GM12878 (cell line): ENCODE data around the gene FAAP100. TPM values are rescaled to one million over a fixed set of nuclear protein-coding genes. Genes with fewer than 3 reads are reported as not detected.
A peak's percentile ranks its signal among the peaks of the same experiment; 100 is the strongest.

ENCODE experiments used
- BCLAF1 ChIP-seq: fragments of 450-650 bp; IDR thresholded peaks from 2 replicates; pipeline ENCODE4 v1.6.1; 2017; ENCODE audit warnings: antibody characterized with exemption, mild to moderate bottlenecking, moderate library complexity
- BMI1 ChIP-seq: fragments of 450-650 bp; IDR thresholded peaks from 2 replicates; pipeline ENCODE4 v1.6.1; 2016; ENCODE audit warnings: mild to moderate bottlenecking, moderate library complexity, borderline replicate concordance
- CHD2 ChIP-seq: IDR thresholded peaks from 2 replicates; pipeline ENCODE4 v1.6.1; 2011; ENCODE audit warnings: low read depth, low read length, improper control_type of control experiment, borderline replicate concordance
- HDAC6 ChIP-seq: fragments of 200-600 bp; sonication (generic); IDR thresholded peaks from one replicate; pipeline ENCODE4 v1.8.0; 2017; ENCODE audit warnings: antibody characterized with exemption; ENCODE audit not compliant: unreplicated experiment
- HDGF ChIP-seq: fragments of 450-650 bp; IDR thresholded peaks from 2 replicates; pipeline ENCODE4 v1.6.1; 2016; ENCODE audit warnings: antibody characterized with exemption
- IKZF2 ChIP-seq, 2 experiments: fragments of 450-650 bp; IDR thresholded peaks; 2 replicates each; pipeline ENCODE4 v1.6.1; 2017; ENCODE audit warnings: mild to moderate bottlenecking in 2 of 2, moderate library complexity in 2 of 2
- IRF3 ChIP-seq: fragments of 450-650 bp; IDR thresholded peaks from 2 replicates; pipeline ENCODE4 v1.6.1; 2014; ENCODE audit warnings: mild to moderate bottlenecking
- IRF4 ChIP-seq: IDR thresholded peaks from 2 replicates; pipeline ENCODE4 v1.6.1; 2011; ENCODE audit warnings: low read depth, low read length
- MEF2A ChIP-seq: IDR thresholded peaks from 2 replicates; pipeline ENCODE4 v1.6.1; 2011; ENCODE audit warnings: low read depth, mild to moderate bottlenecking, low read length, moderate library complexity; ENCODE audit not compliant: insufficient read depth
- MXI1 ChIP-seq: fragments of 150-350 bp; IDR thresholded peaks from 2 replicates; pipeline ENCODE4 v1.6.1; 2011; ENCODE audit warnings: low read depth, mild to moderate bottlenecking, inconsistent platforms, low read length, improper control_type of control experiment
- NFXL1 ChIP-seq: fragments of 450-650 bp; IDR thresholded peaks from 2 replicates; pipeline ENCODE4 v1.6.1; 2017; ENCODE audit warnings: antibody characterized with exemption, mild to moderate bottlenecking, borderline replicate concordance
- NR2F1 ChIP-seq: fragments of 450-650 bp; conservative IDR thresholded peaks from 2 replicates; pipeline ENCODE4 v1.6.1; 2017; ENCODE audit warnings: mild to moderate bottlenecking
- POLR2AphosphoS5 ChIP-seq: IDR thresholded peaks from 2 replicates; pipeline ENCODE4 v1.6.1; 2011; ENCODE audit warnings: mild to moderate bottlenecking, low read length, inconsistent platforms
- POU2F2 ChIP-seq: IDR thresholded peaks from 3 replicates; pipeline ENCODE4 v1.6.1; 2011; ENCODE audit warnings: low read depth, mild to moderate bottlenecking, low read length, borderline replicate concordance
- YBX1 ChIP-seq: fragments of 450-650 bp; IDR thresholded peaks from 2 replicates; pipeline ENCODE4 v1.6.1; 2016; ENCODE audit warnings: antibody characterized with exemption
- ZBED1 ChIP-seq: IDR thresholded peaks from 2 replicates; pipeline ENCODE4 v1.6.1; 2016; ENCODE audit warnings: borderline replicate concordance
- polyA plus RNA-seq, 11 experiments: library from polyadenylated mRNA; depleted of rRNA in 4 of 11; unstranded in 6 of 11; stranded (reverse) in 5 of 11; fragments of >200 nt; fragmentation: Nextera tagmentation in 4 of 11; fragmentation: Illumina TruSeq in 1 of 11; extraction: Ambion mirVana in 4 of 11; extraction: Trizol in 1 of 11; gene quantifications; 1 replicate in 1 of 11; 2 replicates in 10 of 11; pipeline versions ENCODE4 v1.2.1 to v1.2.3, GENCODE V29; 2011 to 2016; ENCODE audit warnings: inconsistent platforms in 2 of 11, missing spikeins in 2 of 11, low read depth in 1 of 11
- total RNA-seq, 4 experiments: library from RNA; depleted of rRNA in 3 of 4; stranded (reverse); fragments of >200 nt in 3 of 4; fragmentation: Illumina TruSeq in 1 of 4; extraction: Trizol in 1 of 4; gene quantifications; 2 replicates each; pipeline versions ENCODE4 v1.2.1 to v1.2.3, GENCODE V29; 2013 to 2021
- TF ChIP-seq, protein P1 (sequence below): IDR thresholded peaks from 2 replicates; pipeline ENCODE4 v1.6.1; 2012; ENCODE audit warnings: mild to moderate bottlenecking, low read depth, low read length

FAAP100 gene
- total and polyA plus RNA-seq, 10 of the 15 experiments (the other 5 are each of a cell fraction or from before 2014, with no cell fraction given), result 0.11 to 46.2 (median 17.1) TPM

- no peak for TF ChIP-seq IRF3
- peak; percentile 3 for TF ChIP-seq HDAC6
- TF ChIP-seq IKZF2 (IDR thresholded peaks at IDR 0.05), result no peak
- TF ChIP-seq BCLAF1, result no peak
- TF ChIP-seq CHD2, result 0 out of 2 replicates have a peak, but pooled peaks have one; percentile 23
- TF ChIP-seq POU2F2, result peak; percentile 26; the same call in 1 of the 3 replicates
- TF ChIP-seq BMI1, result no peak
- no peak for TF ChIP-seq IRF4
- no peak; the same call in 1 of the 2 replicates for TF ChIP-seq NR2F1
- peak; percentile 82 for TF ChIP-seq POLR2AphosphoS5
- TF ChIP-seq ZBED1, result no peak
- TF ChIP-seq NFXL1, result no peak
- TF ChIP-seq, protein P1, sequence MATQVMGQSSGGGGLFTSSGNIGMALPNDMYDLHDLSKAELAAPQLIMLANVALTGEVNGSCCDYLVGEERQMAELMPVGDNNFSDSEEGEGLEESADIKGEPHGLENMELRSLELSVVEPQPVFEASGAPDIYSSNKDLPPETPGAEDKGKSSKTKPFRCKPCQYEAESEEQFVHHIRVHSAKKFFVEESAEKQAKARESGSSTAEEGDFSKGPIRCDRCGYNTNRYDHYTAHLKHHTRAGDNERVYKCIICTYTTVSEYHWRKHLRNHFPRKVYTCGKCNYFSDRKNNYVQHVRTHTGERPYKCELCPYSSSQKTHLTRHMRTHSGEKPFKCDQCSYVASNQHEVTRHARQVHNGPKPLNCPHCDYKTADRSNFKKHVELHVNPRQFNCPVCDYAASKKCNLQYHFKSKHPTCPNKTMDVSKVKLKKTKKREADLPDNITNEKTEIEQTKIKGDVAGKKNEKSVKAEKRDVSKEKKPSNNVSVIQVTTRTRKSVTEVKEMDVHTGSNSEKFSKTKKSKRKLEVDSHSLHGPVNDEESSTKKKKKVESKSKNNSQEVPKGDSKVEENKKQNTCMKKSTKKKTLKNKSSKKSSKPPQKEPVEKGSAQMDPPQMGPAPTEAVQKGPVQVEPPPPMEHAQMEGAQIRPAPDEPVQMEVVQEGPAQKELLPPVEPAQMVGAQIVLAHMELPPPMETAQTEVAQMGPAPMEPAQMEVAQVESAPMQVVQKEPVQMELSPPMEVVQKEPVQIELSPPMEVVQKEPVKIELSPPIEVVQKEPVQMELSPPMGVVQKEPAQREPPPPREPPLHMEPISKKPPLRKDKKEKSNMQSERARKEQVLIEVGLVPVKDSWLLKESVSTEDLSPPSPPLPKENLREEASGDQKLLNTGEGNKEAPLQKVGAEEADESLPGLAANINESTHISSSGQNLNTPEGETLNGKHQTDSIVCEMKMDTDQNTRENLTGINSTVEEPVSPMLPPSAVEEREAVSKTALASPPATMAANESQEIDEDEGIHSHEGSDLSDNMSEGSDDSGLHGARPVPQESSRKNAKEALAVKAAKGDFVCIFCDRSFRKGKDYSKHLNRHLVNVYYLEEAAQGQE, result no peak
- 0 out of 2 replicates have a peak, but pooled peaks have one; percentile 20 for TF ChIP-seq MEF2A
- TF ChIP-seq MXI1, result peak; percentile 6; the same call in 1 of the 2 replicates
- no peak; the same call in 1 of the 2 replicates for TF ChIP-seq HDGF
- TF ChIP-seq YBX1, result no peak
These were observed 38.8 kb downstream of the FAAP100 start (continued) for GRCh38 chr17:81513372-81513752.
